Measurements from ENCODE around the gene UBE4B.
"Not testable (repeated sequence)": the region's sequence is repeated elsewhere in the genome, so short reads cannot be mapped to it uniquely, and the experiment has no call there.

The UBE4B gene

DNA sequence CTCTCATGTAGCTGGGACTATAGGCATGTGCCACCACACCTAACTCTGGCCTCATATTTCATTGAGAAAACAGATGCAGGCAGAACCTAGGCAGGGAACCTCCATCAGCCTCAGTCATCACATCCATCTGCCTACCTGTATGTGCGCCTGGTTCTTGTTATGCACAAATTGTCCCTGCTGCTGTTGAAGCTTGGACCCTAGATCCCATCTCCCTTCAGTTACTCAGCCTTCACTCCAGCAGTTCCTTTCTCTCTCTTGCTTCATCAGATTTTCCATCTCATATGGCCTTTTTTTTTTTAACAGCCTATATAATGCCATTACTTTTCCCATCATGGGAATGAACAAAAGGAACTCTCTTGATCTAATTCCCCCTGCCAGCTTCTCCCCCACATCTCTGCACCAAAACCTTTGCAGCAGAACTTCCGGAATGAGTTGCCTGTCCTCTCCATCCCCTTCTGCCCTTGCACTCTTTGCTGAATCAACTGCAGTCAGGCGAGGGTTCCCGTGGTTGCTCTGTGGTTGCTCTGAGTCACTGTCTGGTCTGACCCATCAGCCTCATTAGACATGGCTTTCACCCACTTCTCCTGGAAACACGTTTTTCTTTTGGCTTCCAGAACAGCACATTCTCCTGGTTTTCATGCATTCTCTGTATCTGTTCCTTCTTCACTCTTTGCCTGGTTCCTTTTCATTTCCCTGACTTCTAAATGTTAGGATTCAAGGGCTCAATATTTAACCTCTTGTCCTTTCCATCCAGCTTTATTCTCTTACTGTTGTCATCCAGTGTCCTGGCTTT lies 41.5 kb downstream of the UBE4B start:
- no peak for DNase-seq

DNA sequence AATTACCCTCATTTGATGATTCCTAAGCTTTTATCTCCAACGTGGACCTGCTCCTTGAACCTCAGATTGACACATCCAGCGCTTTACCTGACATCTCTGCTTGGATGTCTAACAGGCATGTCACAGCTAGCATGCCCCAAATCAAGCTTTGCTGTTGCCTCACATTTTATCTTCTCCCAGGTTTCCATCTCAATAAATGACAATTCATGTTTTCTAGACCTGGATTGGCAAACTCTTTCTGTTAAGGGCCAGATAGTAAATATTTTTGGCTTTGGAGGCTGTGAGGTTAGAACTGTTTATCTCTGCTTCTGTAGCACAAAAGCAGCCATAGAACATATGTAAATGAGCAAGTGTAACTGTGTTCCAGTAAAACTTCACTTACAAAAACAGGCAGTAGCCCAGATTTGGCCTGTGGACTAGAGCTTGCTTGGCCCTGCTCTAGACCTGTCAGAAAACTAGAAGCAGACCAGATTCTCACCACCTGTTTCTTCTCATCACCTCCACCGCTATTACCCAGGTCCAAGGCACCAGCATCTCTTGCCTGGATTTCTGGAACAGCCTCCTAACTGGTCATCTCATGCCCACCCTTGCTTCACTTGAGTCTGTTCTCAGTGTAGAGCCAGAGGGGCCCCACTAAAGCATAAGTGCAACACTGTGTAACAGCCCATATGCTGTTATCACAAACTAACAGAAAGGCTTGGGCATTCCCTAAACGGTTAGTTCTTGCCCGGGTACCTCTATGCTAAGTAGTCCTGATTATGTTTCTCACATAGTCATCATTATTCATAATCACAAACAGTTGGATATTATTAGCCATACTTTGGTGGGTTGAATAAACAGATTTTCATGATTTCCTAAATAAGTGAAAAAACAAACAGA lies 42.3 kb downstream of the UBE4B start:
- no peak for DNase-seq

DNA sequence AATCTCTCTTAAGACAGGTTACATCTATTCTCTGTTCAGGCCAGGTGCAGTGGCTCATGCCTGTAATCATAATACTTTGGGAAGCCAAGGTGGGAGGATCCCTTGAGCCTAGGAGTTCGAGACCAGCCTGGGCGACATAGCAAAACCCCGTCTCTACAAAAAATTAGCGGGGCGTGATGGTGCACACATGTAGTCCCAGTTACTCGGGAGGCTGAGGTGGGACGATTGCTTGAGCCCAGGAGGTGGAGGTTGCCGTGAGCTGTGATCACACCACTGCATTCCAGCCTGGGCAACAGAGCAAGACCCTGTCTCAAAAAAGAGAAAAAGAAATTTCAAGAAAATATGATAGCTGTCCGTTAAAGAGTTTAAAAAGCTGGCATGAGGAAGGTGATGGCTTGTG lies 43.0 kb downstream of the UBE4B start:
- no peak for DNase-seq

DNA sequence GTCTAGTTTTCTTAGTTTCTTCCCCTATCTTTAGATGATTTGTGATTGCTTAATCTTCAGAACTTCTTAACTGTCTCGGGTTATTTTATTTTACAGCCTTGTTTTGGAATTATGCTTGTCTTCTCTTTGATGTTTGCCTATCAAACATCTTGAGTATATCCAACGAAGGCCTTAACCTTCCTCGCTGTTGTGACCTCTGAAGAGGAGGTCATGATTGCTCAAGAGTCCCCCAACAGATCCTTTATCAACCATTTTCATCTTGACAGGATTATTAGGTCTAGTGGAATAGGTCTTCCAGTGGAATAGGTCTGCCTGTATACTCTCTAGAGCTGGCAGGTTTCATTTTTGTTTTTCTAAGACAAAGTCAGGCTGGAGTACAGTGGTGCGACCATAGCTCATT lies 45.7 kb downstream of the UBE4B start:
- no peak for DNase-seq

DNA sequence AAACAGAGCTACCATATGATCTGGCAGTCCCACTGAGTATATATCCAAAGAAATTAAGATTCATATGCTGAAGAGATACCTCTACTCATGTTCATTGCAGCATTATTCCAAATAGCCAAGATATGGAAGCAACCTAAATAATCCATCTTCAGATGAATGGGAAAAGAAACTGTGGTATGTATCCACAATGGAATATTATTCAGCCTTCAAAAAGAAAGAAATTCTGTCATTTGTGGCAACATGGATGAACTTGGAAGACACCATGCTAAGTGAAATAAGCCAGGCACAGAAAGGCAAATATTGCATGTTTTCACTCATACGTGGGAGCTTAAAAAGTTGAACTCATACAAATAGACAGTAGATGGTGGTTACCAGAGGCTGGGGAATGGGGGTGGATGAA lies 47.8 kb downstream of the UBE4B start:
- no peak for DNase-seq

DNA sequence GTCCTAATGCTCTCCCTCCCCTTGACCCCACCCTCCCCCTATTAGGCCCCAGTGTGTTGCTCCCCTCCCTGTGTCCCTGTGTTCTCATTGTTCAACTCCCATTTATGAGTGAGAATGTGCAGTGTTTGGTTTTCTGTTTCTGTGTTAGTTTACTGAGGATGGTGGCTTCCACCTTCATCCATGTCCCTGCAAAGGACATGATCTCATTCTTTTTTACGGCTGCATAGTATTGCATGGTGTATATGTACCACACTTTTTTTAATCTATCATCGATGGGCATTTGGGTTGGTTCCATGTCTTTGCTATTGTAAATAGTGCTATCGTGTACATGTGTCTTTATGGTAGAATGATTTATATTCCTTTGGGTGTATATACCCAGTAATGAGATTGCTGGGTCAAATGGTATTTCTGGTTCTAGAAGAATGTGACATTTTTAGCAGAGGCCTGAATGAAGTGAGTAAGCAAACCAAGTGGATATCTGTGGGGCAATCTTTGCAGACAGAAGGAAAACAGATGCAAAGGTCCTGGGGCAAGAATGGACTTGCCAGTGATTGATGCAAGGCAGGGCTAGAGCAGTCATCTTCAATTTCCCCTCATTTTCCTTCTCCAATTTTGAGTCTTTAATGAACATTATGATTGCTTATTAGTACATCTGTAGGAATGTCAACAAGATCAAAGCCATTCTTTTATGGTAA lies 50.2 kb downstream of the UBE4B start:
- no peak for DNase-seq

DNA sequence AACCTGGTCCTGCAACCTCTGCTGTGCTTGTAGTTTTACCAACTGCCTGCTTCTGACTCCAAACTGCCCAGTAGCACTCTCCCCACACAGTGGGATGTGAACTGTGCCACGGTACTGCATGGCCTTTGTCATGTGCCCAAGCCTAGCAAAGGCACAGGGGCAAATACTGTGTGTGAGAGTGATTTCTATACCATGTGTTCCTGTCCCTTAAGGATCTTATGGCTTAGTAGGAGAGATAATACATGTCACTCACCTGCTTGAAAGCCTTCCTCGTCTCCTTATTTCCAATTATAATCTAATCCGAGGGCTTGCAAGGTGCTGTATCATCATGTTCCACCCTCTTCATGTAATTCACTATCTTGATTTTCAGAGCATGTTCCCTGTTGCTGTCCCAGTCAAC lies 51.3 kb downstream of the UBE4B start:
- DNase-seq: no peak

DNA sequence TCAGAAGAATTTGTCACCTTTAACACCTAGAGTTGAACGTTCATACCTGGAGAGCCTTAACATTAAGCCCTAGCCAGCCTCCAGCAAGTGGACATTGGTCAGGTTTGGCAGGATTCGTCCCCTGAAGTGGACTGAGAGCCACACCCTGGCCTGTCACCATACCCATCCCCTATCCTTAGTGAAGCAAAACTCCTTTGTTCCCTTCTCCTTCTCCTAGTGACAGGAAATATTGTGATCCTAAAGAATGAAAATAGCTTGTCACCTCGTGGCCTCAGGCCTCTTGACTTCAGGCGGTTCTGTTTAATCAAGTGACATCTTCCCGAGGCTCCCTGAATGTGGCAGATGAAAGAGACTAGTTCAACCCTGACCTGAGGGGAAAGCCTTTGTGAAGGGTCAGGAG lies 52.3 kb downstream of the UBE4B start:
- DNase-seq: no peak

DNA sequence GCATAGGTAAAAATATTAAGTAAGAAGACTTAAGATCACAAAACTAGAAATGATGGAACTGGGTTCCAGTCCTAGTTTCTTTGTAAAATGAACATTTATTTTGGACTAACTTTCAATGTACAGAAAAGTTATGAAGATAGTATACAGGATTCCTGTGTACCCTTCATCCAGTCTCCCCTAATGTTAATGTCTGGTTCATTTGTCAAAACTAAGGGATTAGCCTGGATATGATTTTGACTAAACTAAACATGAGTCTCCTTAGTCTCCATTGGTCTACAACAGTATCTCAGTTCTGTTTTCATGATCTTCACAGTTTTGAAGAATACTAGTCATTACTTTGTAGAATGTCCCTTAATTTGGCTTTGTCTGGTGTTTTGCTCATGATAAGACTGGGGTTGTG lies 54.5 kb downstream of the UBE4B start:
- no peak for DNase-seq

DNA sequence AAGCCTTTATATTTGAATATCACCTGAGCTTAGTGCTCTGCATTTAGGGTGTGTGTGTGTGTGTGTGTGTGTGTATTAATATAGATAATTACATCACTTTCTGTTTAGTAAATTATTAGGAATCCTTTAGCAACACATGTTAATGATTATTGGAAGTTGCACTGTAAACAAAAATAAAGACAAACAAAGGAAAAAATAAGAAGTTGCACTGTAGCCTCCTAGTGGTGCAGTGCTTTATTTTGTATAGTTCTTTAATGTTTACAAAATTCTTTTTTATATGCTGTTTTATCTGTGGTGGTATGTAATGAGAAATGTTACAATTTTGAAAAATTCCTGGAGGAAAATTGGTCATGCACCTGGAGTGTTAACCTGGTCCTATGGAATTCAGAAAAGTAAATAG lies 69.2 kb downstream of the UBE4B start:
- DNase-seq: no peak

DNA sequence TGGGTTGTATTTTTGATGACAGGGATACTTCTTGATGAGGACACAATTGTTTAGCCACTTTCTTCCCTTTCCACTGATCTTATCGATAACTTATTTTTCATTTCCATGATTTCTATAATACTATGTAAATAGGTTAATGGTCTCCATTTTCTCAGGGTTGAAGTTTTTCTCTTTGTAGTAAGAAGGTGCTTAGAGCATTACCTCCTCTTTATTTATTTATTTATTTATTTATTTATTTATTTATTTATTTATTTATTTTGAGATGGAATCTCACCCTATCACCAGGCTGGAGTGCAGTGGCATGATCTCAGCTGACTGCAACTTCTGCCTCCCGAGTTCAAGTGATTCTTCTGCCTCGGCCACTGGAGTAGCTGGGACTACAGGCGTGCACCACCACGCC lies 70.4 kb downstream of the UBE4B start:
- DNase-seq: no peak

DNA sequence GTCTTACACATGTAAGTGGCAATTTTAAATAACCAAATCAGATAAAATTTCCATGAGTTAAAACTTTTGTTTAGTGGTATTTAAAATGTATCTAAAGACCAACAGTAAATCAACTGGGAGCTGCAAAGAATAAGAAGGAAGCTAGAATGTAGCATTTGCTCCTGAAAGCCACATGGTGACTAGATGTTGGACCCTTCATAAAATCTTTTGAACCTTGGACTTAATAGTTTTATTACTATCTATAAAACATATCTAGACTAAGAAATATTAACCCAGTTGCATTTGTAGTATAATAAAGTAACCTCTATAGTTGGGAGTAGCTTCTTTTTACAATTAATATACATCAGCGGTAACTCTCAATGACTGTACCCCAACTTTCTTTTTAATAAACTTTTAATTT lies 72.1 kb downstream of the UBE4B start:
- DNase-seq: no peak

DNA sequence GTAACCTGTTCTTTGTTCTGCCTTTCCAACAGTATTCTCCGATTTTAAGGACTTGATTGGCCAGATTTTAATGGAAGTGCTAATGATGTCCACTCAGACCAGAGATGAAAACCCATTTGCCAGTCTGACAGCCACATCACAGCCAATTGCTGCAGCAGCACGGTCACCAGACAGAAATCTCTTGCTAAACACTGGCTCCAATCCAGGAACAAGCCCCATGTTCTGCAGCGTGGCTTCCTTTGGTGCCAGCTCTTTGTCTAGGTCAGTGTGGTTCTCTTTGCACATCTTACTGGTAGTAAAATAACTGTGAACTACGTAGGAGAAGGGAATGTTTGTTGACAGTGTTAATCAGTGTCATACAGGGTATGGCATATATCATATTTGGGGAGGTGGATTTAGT lies 72.7 kb downstream of the UBE4B start:
- no peak for DNase-seq

DNA sequence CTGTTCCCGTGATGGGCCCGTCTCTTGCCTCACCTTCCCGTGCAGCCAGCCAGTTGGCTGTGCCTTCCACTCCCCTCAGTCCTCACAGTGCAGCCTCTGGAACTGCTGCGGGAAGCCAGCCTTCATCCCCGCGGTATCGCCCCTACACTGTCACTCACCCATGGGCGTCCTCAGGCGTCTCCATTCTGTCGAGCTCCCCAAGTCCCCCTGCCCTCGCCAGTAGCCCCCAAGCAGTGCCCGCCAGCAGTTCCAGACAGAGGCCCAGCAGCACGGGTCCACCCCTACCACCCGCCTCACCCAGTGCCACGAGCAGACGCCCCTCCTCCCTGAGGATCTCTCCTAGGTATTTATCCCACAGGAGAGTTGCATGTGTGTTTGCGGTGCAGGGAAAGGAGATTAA lies 73.5 kb downstream of the UBE4B start:
- no peak for DNase-seq

DNA sequence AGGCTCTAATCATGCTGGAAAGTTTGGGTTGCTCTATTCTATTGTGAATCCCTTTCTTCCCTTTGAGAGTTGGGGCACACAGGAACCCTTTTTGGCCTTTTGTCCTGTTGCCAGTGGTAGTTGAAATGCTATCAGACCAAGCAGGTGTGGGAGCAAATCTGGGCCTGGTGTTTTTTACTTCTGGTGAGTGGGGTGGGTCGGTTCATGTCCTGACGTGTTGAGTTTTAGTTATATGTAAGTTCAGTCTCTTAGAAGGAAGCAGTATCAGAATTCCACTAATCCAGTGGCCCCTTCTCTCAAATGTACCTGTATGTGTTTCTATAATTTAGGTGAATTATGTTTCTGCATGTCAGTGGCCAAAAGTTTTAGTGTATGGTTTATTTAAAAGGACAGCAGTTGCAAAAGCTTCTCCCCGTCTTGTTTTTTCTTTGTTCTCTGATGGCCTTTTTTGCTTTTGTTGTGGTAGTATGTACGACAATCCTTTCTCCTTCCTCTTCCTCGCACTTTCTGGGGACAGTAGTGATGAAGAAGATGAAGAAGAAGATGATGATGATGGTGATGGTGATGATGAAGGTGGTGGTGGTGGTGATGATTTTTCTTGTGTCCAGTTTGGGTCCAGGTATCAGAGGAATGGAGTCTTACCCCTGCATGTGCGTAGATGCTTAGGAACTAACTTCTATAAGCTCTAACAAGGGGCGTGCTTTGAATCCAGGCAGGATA lies 74.2 kb downstream of the UBE4B start:
- DNase-seq: no peak

DNA sequence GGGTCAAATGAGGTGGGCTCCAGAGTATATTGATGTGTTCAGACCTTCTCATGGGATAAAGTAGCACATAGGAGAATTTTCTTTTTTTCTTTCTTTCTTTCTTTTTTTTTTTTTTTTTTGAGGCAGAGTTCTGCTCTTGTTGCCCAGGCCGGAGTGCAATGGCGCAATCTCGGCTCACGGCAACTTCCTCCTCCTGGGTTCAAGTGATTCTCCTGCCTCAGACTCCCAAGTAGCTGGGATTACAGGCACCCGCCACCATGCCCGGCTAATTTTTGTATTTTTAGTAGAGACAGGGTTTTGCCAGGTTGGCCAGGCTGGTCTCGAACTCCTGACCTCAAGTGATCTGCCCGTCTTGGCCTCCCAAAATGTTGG lies 74.7 kb downstream of the UBE4B start:
- not testable (repeated sequence) for DNase-seq

DNA sequence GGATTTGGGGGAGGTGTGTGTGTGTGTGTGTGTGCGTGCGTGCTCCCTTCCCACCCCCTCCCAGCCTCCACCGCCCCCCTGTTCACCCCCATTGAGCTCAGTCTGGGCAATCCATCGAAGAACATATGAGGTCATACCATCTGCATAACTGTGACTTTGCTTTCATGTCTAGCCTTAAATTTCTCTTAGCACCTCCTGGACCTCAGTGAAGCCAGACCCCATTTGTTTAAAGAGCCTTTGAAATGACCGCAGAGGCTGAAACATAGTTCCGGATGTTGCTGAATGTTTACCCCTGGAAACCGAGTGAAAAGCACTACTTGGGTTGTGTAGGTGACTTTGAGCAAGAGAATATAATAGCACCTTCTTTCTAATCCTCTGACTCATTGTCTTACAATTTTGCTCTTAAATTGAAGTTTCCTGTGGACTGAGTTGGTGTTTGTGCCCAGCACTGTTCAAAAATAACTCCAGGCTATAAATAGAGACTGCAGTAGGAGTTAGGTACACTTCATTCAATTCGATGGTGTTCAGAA lies 75.4 kb downstream of the UBE4B start:
- no peak for DNase-seq

DNA sequence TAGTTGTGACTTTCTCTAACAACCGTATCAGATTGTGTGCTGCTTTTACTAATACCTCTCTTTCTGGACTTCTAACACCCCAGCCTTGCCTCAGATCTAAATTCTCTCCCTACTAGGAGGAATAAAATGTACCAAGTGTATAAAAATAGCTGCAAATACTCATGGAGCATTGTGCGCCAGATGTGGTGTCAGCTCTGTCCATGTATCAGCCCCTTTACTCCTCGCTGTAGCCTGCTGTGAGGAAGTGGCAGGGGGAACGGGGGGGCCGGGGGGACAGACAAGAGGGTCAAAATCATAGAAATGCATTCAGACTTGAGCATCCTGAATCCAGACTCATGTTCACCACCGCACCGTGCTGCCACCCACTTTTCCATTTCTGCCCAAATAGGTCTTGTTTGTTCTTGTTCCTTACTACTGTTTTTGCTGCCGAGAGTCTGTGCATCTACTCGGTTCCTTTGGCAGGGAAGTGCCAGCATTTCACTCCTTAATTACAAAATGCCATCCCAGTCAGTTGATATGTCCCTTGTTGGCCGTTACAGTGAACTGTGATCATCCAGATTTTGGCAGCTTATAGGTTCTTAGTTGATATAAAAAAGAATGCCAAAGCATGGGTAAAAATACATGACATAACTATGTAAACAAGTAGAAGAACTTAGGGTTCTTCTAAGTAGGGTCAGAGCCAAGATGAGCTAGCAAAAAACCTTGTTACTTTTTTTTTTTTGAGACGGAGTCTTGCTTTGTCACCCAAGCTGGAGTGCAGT lies 76.4 kb downstream of the UBE4B start:
- DNase-seq: no peak

DNA sequence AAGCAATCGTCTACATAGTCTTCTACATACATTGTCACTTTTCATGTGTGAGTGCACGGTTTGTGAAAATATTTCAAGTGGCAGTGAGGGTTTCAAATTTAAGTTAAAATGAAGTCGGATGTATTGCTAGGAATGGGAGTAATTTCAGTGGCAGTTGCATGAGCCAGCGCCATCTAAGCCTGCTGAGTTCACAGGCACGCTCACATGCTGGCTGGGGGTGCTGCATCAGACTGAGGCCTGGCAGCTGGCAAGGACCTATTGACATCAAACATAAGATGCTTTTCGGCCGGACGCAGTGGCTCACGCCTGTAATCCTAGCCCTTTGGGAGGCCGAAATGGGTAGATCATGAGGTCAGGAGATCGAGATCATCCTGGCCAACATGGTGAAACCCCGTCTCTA lies 80.7 kb downstream of the UBE4B start:
- no peak for DNase-seq

DNA sequence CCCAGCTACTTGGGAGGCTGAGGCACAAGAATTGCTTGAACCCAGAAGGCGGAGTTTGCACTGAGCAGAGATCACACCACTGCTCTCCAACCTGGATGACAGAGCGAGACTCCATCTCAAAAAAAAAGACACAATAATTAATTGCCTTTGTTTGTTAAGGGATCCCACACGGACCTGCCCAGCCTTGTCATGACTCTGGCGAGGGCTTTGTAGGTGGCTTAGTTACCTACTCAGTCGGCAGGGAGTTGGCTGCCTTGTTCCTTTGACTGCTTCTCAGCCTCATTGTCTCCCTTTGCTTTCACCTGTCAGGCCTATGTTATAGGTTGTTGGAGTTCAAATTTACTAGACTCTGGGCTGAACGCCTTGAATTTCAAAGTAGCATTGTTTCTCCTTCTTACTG lies 82.0 kb downstream of the UBE4B start:
- no peak for DNase-seq

DNA sequence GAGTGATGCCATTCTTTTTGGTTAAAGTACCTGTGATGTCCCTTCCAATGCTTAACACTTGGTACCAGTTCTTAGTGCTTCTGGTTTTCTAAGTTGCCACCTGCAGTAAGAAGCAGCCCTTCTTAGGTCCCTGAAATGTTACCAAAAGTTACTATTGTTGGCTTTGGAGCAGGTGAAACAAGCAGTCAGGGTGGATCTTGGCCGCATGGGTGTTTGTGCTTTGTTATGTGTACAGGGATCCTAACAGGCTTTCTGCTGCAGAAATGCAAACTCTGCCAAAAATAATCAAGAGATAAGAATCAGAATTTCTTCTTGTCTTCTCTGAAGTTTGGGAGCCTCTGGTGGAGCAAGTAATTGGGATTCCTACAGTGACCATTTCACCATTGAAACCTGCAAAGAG lies 84.4 kb downstream of the UBE4B start:
- no peak for DNase-seq

DNA sequence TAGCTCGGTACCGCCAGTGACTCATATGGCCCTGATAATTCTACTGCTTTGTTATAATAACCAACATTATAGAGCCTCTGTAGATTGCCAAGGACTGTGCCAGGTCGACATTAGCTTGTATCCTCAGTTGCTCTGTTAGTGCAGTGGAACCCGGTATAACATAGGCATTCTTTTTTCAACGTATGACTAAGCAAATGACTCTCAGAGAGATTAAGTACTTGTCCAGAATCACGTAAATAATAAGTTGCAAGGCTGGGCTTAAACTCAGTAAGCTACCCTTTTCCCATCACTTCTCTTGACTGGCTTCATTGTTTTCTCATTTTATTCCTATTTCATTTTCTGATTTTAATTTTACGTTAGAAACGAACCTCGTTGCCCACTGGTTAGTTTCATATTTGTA lies 85.1 kb downstream of the UBE4B start:
- no peak for DNase-seq
